M059J (cell line): ENCODE measurements around the gene PAX1. TPM values are rescaled to one million over a fixed set of nuclear protein-coding genes. Genes with fewer than 3 reads are reported as not detected.

Experiments
- DNase-seq: peaks from one replicate; pipeline ENCODE4 v3.0.0-alpha.2; 2012; ENCODE audit warnings: low read depth
- total RNA-seq: library from RNA; depleted of rRNA; stranded (reverse); fragments of >200 nt; shearing (Covaris generic); gene quantifications from 2 replicates; pipeline ENCODE4 v1.2.3, GENCODE V29; 2014

PAX1 gene
- total RNA-seq, 1 experiment from 2014 or later = not detected

- DNase-seq = peak; percentile 25
Measured at GRCh38 chr20:21702553-21703470, 2.7 kb upstream of the PAX1 start.

- DNase-seq = no peak
Measured at GRCh38 chr20:21703717-21704407, 1.6 kb upstream of the PAX1 start.

DNA sequence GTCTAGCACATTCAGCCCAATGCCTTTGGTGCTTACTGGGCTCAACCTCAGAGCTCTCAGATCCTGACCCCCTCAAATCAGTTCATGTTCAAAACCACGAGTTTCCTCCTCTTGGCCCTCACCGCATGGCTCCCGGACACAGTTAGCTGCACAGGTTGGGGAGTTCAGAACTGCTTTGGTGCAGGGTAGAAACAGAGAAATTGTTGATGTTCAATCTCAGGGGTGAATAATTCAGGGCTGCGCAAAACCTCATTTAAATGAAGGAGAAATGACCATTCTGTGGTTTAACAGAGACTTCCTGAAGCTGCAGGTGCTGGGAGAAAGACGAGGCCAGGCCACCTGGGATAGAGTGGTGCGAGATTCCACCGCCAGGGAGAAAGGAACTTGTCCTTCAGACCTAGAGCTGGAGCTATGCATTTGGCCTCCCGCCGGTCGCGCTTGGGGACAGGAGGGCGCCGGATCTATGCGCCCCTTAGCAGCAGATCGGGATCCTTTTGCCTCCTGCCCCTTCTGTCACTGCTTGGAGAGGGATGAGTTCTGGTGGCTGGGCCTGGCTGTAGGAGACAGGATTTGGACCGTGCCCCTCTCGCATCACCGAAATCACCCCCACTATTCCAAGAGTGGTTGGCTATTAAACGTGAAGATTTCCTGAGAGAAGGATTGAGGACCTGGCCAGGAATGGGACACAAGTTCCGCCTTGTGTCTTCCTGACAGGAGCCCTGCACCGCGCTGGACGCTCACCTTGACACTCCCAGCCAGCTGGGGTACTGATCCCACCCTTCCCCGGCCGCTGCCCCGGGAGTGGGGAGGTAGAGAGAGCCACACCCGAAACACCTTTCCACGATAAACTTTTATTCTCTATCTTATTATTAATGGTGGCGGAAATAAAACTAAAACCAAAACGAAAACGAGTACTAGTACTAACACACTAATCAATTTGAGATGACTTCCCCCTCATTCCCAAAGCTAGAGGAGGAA, 767 bp upstream of the PAX1 start:
- DNase-seq = no peak

DNA sequence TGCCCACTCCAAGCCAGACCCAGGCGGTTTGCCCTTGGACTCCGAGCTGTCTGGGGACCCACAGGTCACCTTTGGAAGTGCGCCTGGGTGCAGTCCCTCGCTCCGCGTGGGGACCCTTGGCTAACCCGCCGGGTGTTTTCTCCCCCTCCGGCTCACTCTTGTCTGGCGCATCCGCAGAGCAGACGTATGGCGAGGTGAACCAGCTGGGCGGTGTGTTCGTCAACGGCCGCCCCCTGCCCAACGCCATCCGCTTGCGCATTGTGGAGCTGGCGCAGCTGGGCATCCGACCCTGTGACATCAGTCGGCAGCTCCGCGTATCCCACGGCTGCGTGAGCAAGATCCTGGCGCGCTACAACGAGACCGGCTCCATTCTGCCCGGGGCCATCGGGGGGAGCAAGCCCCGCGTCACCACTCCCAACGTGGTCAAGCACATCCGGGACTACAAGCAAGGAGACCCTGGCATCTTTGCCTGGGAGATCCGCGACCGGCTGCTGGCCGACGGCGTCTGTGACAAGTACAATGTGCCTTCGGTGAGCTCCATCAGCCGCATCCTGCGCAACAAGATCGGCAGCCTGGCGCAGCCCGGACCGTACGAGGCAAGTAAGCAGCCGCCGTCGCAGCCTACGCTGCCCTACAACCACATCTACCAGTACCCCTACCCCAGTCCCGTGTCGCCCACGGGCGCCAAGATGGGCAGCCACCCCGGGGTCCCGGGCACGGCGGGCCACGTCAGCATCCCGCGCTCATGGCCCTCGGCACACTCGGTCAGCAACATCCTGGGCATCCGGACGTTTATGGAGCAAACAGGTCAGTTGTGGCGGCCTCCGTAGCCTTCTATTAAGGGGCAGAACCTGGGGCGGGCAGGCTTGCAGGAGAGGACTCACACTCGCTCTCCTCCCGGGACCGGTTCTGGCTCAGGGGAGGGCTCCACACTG, 1.1 kb downstream of the PAX1 start:
- no peak for DNase-seq

DNA sequence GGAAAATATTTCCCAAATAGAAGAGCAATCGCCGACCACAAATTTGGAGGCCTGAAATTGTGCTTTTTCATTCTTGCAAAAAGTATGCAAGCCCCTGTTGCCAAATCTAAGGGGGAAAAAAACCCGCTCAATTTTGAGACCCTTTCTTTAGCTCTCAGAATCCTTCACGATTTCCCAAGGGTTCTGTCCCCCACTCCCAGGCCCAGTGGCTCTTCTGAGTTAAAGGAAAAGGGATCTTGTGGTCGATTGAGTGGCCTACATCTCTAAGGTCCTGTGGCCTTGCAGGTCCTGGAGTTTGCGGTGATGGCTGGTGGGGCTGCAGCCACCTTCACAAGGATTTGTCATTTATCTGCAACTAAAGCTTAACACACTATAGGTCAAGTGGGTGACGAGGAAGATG, 1.8 kb downstream of the PAX1 start:
- no peak for DNase-seq

- DNase-seq = peak; percentile 4
Measured at GRCh38 chr20:21707999-21708737, 2.7 kb downstream of the PAX1 start.

DNA sequence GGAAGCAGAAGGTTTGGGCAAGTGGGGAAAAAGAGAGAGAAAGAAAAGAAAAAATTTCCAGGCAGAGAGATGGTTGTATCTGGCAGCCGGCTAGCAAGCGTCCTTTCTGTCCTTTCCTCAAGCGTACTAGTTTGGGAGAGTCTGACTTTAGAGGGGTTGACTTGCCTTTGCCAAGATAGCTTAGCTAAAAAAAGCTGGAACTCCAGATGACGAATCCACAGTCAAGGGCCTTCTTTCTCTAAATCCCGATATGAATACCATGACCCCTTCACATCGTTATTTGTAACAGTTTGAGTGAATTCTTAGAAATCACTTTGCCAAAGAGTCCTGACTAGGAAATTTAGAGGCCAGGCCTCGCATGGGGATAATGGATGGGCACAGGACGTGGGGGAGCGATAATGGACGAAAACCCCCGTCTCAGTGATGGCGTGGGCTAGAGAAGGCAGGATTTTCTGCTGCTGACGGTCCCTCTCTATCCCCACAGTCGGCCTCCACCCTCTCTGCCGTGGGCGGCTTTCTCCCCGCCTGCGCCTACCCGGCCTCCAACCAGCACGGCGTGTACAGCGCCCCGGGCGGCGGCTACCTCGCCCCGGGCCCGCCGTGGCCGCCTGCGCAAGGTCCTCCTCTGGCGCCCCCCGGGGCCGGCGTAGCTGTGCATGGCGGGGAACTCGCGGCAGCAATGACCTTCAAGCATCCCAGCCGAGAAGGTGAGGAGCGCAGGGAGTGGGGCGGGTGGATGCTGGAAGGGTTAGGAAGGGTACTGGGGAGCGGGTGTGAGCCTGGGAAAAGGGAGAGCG, 3.5 kb downstream of the PAX1 start:
- no peak for DNase-seq

DNA sequence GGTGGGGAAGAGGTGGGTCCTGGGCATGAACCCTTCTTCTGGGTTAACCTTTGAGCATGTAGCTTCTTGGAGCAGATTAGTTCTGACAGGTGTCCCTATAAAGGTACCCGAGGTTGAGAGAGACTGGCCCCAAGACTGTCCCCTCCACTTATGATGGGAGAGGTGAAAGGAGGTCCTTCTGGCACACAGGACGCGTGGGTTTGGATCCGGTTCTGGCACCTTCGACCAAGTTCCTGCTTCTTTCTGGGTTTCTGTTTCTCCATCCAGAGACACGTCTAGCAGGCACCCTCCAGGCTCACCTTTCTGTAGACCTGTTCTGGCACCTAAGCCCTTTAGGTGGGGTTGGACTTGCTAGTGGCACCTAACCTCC, 4.1 kb downstream of the PAX1 start:
- DNase-seq = no peak

GRCh38 chr20:21710341-21710740, 4.9 kb downstream of the PAX1 start:
- DNase-seq = no peak

DNA sequence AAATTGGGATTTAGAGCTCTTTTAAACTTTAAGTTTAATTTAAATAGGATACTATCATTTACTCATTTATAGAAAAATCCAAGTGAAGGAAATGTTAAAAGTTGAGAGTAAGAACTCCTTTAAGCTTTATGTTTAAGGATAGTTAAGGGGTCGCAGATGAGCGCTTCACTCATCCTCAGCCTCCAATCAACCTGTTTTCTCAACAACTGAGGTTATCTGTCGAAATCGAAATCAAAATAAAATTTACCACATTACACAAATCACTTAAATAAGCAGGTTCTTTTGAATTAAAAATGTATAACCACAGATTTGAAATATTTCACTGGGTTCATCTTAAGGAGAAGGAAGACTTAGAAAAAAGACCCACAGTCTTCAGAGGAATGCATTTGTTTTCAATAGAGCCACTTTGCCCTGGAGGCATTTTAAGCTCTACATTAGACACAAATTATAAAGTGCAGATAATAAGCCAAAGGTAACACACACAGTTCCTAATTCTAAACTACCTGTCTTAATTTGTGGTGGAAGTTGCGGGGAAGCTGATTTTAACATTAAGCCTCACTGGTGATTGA, 5.5 kb downstream of the PAX1 start:
- no peak for DNase-seq

DNA sequence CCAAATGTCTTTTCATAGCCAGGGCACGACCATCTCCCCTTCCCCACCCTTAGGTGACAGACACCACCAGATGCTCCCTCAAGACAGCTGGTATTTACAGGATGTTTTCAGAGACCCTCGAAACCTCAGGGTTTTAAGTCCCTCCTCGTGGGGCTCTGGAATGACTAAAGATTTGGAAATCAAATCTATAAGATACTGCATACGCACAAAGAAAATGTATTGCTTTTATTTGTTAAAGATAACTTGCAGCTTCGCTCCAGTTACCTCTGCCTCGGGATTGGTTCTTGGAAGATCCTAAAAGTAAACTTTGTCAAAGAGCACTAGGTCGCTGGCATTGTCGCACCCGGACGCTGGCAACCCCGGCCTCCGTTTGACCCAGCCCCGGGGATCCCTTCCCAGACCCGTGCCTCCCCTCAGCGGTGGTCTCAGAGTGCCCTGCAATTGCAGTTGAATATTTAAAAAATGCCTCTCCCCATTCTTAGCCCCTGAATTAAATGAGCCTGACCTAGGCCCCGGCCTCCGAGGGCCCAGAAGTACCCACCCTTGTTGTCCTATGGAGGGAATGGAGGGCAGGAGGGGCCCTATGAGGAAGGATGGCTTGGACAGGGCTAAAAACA, 7.1 kb downstream of the PAX1 start:
- no peak for DNase-seq

DNA sequence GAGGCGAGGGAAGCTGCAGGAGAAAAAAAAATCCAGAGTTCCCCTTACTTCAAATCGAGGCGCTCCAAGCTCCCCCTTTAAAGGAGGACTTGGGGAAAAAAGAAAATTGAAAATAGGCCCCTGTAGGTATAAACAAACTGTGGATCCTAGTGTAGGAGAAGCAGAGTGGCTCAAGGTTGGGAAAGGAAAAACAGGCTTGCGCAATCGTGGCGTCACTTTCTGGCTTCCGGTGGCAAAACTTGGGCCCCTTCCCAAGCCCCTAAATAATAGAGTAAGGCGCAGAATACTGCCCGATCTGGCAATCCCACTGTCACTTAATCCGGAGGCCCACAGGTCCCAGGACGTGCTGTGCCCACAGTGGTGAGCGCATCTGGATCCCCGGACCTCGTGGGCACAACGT, 8.0 kb downstream of the PAX1 start:
- DNase-seq = no peak

DNA sequence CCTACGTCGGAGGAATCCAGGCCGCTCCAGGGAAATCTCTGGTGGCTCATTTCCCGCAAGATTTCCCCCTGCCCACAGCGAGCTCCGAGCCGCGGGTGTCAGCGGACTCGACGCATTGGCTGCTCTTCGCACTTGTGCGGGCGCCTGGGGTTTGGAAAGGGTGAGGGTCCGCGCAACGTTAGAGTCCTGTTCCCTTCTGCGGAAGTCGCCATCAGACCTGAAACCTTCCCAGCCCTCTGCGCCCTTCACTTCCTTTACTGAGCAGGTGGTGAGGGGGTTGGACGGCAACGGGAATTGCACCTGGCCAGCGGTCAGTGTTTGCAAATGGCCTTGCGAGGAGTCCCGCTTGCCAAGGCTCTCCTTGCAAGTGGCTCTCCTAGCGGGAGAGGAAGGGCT, 8.4 kb downstream of the PAX1 start:
- no peak for DNase-seq

- DNase-seq = no peak
Measured at GRCh38 chr20:21714297-21715192, 9.1 kb downstream of the PAX1 start.

GRCh38 chr20:21715193-21715881, 9.9 kb downstream of the PAX1 start:
- no peak for DNase-seq

- DNase-seq = peak; percentile 57
Measured at GRCh38 chr20:21719592-21720214, 14.2 kb downstream of the PAX1 start.
